ENCODE measurements around the gene RAB34. TPM values are rescaled to one million over a fixed set of nuclear protein-coding genes. Genes with fewer than 3 reads are reported as not detected.

RAB34 gene
- total RNA-seq, 1 experiment from 2014 or later: 189 TPM

DNA sequence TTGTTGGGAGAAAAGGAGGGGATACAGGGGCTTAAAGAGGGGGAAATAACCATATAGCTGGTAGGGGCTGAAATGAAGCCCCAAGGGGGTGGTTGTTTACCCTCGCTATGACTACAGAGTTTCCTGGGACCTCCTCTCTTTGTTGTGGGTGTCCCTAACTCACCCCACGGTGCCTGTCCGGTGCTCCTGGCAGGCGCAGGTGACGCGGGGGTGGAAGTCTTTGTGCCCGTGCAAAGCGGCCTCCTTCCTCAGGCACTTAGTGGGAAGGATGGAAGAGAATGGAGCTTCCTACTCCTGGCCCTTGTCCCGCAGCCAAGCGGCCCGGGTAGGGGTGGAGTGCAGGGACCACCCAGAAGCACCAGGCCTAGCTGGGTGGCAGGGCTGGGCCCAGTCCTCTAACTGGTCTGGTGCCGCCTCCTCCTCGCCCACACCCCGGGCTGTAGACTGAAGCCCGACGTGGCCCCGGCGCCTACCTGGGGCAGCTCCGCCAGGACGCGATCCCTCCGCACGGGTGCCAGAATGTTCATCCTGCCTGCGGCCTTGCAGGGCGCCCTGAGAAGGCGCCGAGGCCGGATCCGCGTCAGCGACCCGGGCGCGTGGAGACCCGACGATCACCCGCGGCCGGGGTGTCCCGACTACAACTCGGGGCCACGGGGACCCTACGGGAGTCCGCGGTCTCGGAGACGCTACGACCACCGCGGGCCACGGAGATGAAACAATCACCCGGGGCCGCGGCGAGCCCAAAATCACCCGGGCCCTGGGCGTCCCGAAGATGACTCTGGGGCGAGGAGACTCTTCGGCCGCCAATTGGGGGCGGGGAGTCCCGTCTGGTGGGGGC is 709 bp downstream of the RAB34 start:
- H3K4me1 ChIP-seq (ENCODE audit: insufficient read depth, low read length): peaks cover 8% of the 10 kb centered on the region; the same call in 1 of the 2 replicates
- no CpG with 5 or more reads among the region's 63 CpGs for WGBS (ENCODE audit: extremely low coverage, insufficient read length, low lambda C conversion rate)
- H2BK5ac ChIP-seq (ENCODE audit: insufficient read length, low read length): no peak overlapping the region
- no peak overlapping the region for H2AK5ac ChIP-seq (ENCODE audit: insufficient read length, low read length)
- no peak overlapping the region for H2BK120ac ChIP-seq (ENCODE audit: low read depth, low read length, poor library complexity, severe bottlenecking)
- DNase-seq: peak; percentile 55
- H2BK15ac ChIP-seq (ENCODE audit: low read depth, low read length): no peak overlapping the region
- no peak overlapping the region for H2BK12ac ChIP-seq (ENCODE audit: insufficient read length, low read depth, low read length)
- no peak overlapping the region for H3T11ph ChIP-seq (ENCODE audit: low read length)
- H3K79me2 ChIP-seq (ENCODE audit: insufficient read depth, low read length): peaks cover 24% of the 10 kb centered on the region; the same call in 1 of the 2 replicates
- H4K91ac ChIP-seq (ENCODE audit: insufficient read length, low read depth, low read length): no peak overlapping the region
- no peaks in the 10 kb centered on the region for H4K20me1 ChIP-seq (ENCODE audit: control insufficient read depth, insufficient read depth, insufficient read length)
- H3K56ac ChIP-seq (ENCODE audit: insufficient read length, low read depth, low read length): no peak overlapping the region
- H3K18ac ChIP-seq (ENCODE audit: insufficient read length, low read depth, low read length): peak overlapping the region; percentile 49
- H2BK20ac ChIP-seq (ENCODE audit: low read depth, low read length, poor library complexity, severe bottlenecking): no peak overlapping the region
- Mint-ChIP-seq H3K27me3 (ENCODE audit: low read depth) (no peaks in the 10 kb centered on the region), H3K9me3 (no peaks in the 10 kb centered on the region; a peak in 1 of 5 replicates), H3K27ac (peak overlapping the region in 2 of 3 experiments; percentile 70 to 92; a peak in 3 of 7 replicates), H3K4me1 (peaks cover 30 to 52% of the 10 kb centered on the region in 2 experiments), H3K36me3 (ENCODE audit: insufficient read depth in 1 of 3, low read depth in 3 of 3) (peaks cover 46 to 60% (median 47%) of the 10 kb centered on the region in 3 experiments), H3K4me3 (peak overlapping the region; percentile 99)
- peaks cover 4% of the 10 kb centered on the region for H3K79me1 ChIP-seq (ENCODE audit: insufficient read depth, low read depth, low read length, poor library complexity, severe bottlenecking)
- H4K8ac ChIP-seq (replicated peaks; ENCODE audit: insufficient read length, low read depth, low read length): no peak overlapping the region
- no peak overlapping the region for H3K27ac ChIP-seq (ENCODE audit: insufficient read length, low read depth, low read length)
- no peaks in the 10 kb centered on the region for H3K9me3 ChIP-seq (ENCODE audit: control insufficient read depth, low read depth, low read length)
- TF ChIP-seq, protein P1, sequence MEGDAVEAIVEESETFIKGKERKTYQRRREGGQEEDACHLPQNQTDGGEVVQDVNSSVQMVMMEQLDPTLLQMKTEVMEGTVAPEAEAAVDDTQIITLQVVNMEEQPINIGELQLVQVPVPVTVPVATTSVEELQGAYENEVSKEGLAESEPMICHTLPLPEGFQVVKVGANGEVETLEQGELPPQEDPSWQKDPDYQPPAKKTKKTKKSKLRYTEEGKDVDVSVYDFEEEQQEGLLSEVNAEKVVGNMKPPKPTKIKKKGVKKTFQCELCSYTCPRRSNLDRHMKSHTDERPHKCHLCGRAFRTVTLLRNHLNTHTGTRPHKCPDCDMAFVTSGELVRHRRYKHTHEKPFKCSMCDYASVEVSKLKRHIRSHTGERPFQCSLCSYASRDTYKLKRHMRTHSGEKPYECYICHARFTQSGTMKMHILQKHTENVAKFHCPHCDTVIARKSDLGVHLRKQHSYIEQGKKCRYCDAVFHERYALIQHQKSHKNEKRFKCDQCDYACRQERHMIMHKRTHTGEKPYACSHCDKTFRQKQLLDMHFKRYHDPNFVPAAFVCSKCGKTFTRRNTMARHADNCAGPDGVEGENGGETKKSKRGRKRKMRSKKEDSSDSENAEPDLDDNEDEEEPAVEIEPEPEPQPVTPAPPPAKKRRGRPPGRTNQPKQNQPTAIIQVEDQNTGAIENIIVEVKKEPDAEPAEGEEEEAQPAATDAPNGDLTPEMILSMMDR (conservative IDR thresholded peaks at IDR 0.05): no peak
- H3K14ac ChIP-seq (ENCODE audit: insufficient read depth, low read length): peak overlapping the region; percentile 4
- H3K27me3 ChIP-seq (ENCODE audit: insufficient read depth, low read length): no peaks in the 10 kb centered on the region
- H3K4ac ChIP-seq (ENCODE audit: low read depth, low read length): no peak overlapping the region
- peak overlapping the region; percentile 67 for H3K4me2 ChIP-seq (ENCODE audit: insufficient read depth, insufficient read length, low read length)
- H3K23me2 ChIP-seq (ENCODE audit: insufficient read length, low read depth, low read length, poor library complexity, severe bottlenecking): peaks cover 27% of the 10 kb centered on the region
- H3K9ac ChIP-seq (ENCODE audit: extremely low read depth, insufficient read length, low read length): peak overlapping the region; percentile 59
- H4K5ac ChIP-seq (ENCODE audit: insufficient read length, low read depth, low read length): no peak overlapping the region
- H2AFZ ChIP-seq (ENCODE audit: low read length): no peak overlapping the region
- no peak overlapping the region for H3K23ac ChIP-seq (ENCODE audit: insufficient read length, low read depth, low read length)

All from H9 (cell line).